ENCODE data around the gene SCML1.

GRCh38 chrX:17736856-17737709 lies at the start of gene SCML1:
- TF ChIP-seq EZH2phosphoT487 (IDR thresholded peaks at IDR 0.05; ENCODE audit: low read depth): no peak
- no peak for TF ChIP-seq CTCF (IDR thresholded peaks at IDR 0.05; ENCODE audit: low read depth, low read length)
